NCI-H1417 (cell line): ENCODE results near the gene ATP6AP2.
"Not testable (repeated sequence)": the region's sequence is repeated elsewhere in the genome, so short reads cannot be mapped to it uniquely, and the experiment has no call there.

Source experiments
- DNase-seq, 3 experiments: peaks; one replicate each; lab custom pipeline; 2025; lab: John Stamatoyannopoulos, UW

ATP6AP2 gene

GRCh38 chrX:40580537-40581335 is at the start of gene ATP6AP2:
ATP6AP2 (plus strand) TSS chrX:40580970; CDS start chrX:40581066, 96 bp downstream.
- DNase-seq, result peak; percentile 90 to 99 (median 96)

- DNase-seq, result peak in 2 of 3 experiments; percentile 32 to 61
Observed at GRCh38 chrX:40531056-40531826, 49.5 kb upstream of the ATP6AP2 start.

GRCh38 chrX:40537310-40537709 is 43.5 kb upstream of the ATP6AP2 start:
- DNase-seq, result no peak

- no peak for DNase-seq
Observed at GRCh38 chrX:40538406-40538805, 42.4 kb upstream of the ATP6AP2 start.

- peak in 2 of 3 experiments; percentile 19 to 32 for DNase-seq
Observed at GRCh38 chrX:40539214-40540142, 41.3 kb upstream of the ATP6AP2 start.

GRCh38 chrX:40542208-40542607 is 38.6 kb upstream of the ATP6AP2 start:
- DNase-seq, result no peak

GRCh38 chrX:40542972-40543371 is 37.8 kb upstream of the ATP6AP2 start:
- DNase-seq, result no peak

- DNase-seq, result peak; percentile 62 to 94 (median 74)
Observed at GRCh38 chrX:40543661-40544328, 37.0 kb upstream of the ATP6AP2 start.

GRCh38 chrX:40544343-40545266 is 36.2 kb upstream of the ATP6AP2 start:
- DNase-seq, result no peak

- DNase-seq, result no peak
Observed at GRCh38 chrX:40546870-40547269, 33.9 kb upstream of the ATP6AP2 start.

- peak; percentile 65 to 94 (median 81) for DNase-seq
Observed at GRCh38 chrX:40550066-40550465, 30.7 kb upstream of the ATP6AP2 start.

- DNase-seq, result peak in 2 of 3 experiments; percentile 12 to 55
Observed at GRCh38 chrX:40552768-40553167, 28.0 kb upstream of the ATP6AP2 start.

GRCh38 chrX:40558590-40558989 is 22.2 kb upstream of the ATP6AP2 start:
- no peak for DNase-seq

GRCh38 chrX:40563784-40564183 is 17.0 kb upstream of the ATP6AP2 start:
- DNase-seq, result no peak

GRCh38 chrX:40564447-40564846 is 16.3 kb upstream of the ATP6AP2 start:
- DNase-seq, result no peak

GRCh38 chrX:40570346-40571093 is 10.2 kb upstream of the ATP6AP2 start:
- no peak for DNase-seq

- not testable (repeated sequence) for DNase-seq
Observed at GRCh38 chrX:40571164-40571563, 9.6 kb upstream of the ATP6AP2 start.

- no peak for DNase-seq
Observed at GRCh38 chrX:40571600-40571999, 9.2 kb upstream of the ATP6AP2 start.

- peak in 1 of 3 experiments; percentile 26 for DNase-seq
Observed at GRCh38 chrX:40573763-40574162, 7.0 kb upstream of the ATP6AP2 start.
